ENCODE data around the gene LINC01488.
A peak's percentile ranks its signal among the peaks of the same experiment; 100 is the strongest.

Gene LINC01488

DNA sequence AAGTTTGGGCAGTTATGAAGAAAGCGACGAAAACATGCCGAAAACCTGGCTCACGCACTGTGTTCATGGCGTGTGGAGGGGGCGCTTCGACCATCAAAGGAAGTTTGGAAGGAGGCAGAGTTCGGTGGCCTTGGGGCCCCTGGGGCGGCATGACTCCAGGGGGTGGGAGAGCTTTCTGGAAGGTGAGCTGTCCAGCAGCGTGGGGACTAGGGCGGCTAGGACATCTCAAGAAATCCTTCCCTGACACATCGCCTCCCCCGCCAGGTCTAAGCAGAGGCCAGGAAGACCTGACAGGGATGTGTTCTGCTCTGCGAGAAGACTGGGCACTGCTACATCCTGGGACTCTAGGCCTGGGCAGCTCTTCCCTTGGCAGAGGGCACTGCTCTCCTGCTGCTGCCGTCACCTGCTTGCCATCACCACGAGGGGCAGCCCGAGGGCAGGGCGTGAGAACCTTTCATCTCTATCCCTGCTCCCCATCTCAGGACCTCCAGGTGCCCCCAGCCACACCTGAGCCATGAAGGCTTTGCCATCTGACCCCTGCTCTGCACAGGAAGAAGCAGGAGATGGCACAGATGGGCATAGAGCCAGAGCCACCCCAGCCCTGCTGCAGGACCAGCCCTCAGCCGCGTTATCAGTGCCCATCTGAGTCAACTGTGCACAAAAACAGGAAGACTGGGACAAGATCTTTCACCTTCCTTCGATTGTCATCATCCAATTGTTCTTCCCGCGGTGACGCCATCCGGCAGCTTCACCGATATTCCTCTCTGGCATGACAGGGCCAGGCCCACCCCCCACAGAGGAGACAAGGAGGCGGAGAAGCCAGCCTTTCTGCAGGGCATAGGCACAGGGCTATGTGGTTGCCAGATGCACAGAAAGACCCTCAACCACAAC is 12.7 kb downstream of the LINC01488 start:
- DNase-seq (ENCODE audit: low read depth), result no peak

DNA sequence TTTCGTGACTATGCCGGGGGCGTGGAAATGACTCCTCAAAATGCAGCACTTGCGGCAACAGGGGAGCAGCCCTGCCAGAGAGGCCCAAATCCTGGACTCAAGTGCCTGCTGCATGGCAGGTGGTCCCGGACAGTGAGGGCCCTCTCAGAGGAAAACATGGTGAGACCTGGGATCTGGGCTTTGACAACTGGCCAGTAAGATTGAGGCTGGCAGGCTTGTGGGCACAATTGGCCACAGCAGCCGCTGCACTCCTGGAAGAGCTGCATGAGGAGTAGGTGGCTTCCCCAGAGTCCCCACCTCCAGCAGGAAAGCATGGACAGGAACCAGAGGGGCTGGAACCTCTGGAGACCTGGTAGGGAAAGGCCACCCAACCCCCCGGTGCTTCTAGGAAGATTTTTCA is 13.4 kb downstream of the LINC01488 start:
- DNase-seq (ENCODE audit: low read depth), result no peak

DNA sequence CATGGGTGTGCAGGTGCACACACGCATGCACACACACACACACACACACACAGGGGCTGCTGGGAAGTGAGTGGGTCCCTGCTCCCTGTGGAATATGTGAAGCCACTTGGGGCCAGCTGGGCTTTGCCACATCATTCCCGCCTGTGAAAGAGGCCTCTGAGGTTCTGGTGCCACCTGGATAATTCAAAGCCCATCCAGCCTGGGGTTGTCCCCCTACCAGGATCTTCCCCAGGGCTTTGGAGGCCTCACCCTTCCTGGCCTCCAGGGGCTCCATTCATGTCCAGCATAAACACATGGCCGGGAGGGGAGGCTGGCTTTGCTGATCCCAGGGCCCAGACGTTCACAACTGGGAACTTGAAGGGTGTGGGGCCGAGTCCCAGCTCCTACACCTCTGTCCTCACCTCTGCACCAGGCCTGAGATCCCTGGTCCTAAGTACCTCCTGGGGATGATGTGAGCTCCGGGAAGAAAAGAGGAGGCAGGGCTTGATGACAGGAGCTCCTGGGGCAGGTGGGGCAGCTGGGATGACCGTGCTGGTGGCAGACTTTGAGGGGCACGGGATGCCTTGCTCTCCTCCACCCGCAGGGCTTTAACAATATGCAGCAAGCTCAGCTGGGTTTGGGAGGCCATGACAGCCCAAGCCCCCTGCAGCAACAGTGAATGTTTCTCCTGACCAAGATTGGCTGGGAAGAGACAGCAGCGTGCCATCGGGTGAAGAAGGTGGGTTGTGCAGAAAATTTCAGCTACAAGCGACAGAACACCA is 14.2 kb downstream of the LINC01488 start:
- no peak for DNase-seq (ENCODE audit: low read depth)

DNA sequence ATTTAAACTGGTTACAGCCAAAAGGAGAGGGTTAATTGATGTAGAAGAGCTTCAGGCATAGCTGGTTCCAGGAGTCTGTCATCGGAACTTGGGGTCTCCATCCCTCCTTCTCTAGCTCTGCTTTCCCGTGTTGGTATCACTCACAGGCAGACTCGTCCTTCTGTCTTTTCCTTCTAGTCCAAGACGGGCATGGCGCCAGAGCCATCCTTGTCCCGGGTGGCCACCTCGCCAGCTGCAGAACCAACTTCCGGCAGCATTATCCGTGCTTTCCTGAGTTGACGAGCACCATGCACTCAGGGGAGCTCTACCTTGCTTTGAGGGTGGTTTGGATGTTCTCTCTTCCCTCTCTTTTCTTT is 14.7 kb downstream of the LINC01488 start:
- DNase-seq (ENCODE audit: low read depth), result no peak

DNA sequence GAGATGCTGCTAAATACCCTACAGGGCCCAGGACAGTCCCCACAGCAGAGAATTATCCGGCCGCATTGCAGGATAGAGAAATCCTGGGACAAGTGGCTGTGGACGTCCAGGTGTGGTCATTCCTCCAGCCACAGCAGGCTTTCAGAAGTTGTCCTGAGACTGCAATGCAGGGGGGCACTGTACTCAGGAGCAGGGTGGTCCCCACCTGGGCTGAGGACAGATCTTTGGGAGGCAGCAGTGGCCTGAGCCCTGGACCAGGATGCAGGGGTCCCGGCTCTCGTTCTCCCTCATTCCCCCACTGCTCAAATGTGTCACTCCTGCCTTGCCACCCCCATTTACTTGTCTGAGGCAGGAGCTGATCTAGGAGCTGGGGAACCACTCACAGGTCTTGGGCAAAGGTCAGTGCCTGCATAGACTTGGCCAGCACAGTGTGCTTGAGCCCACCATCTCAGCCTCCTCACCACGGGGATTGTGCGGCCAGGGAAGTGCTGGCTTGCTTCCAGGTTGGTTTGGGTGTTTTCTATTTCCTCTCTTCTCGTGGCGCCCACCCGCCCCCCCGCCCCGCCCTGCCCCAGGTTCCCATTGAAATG is 15.3 kb downstream of the LINC01488 start:
- DNase-seq (ENCODE audit: low read depth), result no peak

DNA sequence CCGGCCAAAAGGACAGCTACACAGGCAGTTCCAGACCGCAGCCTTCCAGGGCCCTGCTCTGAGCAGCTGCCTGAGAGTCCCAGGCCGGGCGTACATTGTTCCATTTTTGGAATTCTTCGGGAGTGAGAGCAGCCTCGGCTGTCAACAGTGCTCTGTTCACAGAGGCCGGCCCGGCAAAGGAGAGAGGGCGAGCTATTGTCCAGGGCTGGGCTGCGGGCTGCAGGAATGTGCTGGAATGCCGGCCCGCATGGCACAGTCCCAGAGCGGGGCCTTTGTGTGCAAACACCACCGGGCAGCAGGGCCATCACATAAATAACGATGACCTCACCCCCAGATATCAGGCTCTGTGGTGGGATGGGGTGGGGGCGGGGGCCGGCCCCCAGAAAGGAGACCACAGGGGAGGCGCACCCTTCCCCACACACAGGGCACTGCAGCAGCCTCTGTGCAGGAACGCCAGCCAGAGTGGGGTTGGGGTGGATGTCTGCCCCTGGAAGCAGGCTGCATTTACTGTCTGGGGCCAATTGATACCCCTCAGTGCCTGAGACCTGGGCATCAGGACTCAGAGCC is 15.8 kb downstream of the LINC01488 start:
- DNase-seq (ENCODE audit: low read depth), result peak; percentile 97

DNA sequence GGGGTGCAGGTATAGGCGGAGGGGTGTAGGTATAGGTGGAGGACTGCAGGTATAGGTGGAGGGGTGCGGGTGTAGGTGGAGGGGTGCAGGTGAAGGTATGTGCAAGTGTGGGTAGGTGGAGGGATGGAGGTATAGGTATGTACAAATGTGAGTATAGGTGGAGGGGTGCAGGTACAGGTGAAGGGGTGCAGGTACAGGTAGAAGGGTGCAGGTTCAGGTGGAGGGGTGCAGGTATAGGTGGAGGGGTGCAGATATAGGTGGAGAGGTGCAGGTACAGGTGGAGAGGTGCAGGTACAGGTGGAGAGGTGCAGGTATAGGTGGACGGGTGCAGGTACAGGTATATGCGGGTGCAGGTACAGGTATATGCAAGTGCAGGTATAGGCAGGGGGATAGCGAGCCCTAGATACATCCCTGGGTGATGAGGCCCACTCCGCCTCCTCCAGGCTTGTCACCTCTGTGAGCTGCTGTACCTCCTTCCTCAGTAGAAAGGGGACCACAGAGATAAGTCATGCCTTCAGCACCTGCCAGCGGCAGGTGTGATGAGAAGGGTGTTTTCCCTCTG is 17.2 kb downstream of the LINC01488 start:
- peak; percentile 13 for DNase-seq (ENCODE audit: low read depth)

DNA sequence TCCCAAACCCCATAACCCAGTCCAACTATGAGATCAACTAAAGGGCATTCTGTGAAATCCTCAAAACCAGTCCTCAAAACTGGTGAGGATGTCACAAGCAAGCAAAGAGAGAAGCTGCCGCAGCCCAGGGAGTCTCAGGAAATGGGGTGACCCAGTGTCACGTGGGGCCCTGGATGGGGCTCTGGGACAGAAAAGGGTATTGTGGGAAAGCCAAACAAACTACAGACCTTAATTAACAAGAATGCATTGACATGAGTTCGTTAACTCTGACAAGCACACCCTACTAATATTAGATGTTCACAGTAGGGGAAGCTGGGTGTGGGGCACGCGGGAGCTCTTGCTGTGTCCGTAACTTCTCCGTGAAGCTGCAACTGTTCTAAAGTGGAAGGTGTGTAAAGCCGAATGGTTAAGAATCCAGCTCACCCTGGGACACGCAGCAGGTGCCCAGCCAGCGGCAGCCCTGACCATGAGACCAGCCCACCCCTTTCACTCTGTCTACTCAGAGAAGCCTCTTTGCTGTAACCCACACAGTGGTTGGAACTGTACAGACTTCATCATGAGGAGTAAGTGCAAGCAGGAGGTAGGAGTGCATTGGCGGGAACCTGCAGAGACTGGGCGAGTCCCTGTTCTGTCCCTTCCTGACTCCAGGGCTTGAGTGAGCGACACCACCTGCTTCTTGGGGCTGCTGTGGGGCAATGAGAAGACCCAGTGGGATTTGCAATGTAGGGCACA is 17.9 kb downstream of the LINC01488 start:
- peak; percentile 10 for DNase-seq (ENCODE audit: low read depth)

DNA sequence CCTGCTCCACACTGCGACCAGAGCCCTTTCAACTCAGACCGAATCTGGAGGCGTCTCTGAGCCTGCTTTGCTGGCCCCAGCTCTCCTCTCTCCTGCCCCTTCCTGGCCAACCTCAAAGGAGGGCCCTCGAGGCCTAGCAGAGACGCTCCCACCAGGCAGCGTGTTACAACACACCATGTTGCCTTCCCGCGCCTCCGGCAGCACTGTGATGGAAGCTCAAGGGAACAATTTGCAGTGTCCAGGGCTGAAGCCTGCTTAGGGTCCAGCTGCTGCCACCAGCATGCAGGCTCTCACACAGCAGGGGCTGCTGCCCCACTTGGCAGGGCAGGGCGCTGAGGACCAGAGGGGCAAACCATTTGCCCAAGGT is 18.4 kb downstream of the LINC01488 start:
- no peak for DNase-seq (ENCODE audit: low read depth)

DNA sequence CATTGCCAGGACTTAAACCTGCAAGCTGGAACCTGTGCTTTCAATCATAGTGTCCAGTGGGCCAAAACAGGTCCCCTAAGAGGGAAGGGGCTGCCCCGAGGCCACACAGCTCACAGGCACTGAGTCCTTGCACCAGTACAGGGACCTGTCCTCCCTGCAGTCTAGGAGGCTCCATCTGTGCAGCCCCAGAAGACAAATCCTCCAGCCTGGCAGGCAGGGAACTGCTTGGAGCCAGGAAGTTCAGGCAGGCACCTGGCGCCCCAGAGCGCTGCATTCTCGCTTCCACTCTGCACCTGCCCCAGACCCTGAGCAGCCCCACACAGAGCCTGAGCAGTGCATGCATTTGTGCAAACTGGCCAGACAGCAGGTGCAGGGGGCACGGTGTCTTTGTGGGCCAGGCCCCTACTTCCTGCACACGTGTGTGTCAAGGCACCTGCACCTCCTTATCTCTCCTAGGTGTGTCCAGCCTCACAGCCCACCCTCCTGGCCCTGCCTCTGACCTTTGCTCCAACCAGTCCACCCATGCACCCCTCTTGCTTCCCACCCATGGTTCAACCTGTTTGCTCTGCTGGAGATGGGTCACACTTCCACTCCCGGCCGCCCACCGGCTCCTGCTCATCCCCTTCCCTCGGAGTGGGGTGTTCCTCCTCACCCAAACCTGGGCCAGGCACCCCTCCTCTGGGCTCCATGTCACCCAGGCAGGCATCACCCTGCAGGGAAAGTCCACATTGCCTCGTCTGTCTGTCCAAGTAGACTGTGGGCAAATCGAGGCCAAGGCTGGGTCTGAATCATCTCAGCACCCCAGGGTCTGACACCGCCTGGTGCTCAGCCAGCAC is 19.0 kb downstream of the LINC01488 start:
- no peak for DNase-seq (ENCODE audit: low read depth)

DNA sequence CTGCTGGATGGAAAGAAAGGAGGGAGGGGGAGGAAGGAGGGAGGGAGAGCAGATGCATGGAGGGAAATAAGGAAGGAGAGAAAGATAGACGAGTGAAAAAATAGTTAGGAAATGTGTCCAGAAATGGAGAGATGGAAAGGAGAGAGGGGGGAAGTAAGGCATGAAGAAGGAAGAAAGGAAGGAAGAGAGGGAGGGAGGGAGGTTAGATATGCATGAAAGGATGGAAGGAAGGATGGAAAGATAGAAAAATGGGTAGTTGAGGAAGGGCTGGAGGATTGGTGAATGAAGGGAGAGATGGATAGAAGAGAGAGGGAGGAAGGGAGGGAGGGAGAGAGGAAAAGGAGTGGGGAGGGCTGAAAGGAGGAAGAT is 19.6 kb downstream of the LINC01488 start:
- DNase-seq (ENCODE audit: low read depth), result no peak

DNA sequence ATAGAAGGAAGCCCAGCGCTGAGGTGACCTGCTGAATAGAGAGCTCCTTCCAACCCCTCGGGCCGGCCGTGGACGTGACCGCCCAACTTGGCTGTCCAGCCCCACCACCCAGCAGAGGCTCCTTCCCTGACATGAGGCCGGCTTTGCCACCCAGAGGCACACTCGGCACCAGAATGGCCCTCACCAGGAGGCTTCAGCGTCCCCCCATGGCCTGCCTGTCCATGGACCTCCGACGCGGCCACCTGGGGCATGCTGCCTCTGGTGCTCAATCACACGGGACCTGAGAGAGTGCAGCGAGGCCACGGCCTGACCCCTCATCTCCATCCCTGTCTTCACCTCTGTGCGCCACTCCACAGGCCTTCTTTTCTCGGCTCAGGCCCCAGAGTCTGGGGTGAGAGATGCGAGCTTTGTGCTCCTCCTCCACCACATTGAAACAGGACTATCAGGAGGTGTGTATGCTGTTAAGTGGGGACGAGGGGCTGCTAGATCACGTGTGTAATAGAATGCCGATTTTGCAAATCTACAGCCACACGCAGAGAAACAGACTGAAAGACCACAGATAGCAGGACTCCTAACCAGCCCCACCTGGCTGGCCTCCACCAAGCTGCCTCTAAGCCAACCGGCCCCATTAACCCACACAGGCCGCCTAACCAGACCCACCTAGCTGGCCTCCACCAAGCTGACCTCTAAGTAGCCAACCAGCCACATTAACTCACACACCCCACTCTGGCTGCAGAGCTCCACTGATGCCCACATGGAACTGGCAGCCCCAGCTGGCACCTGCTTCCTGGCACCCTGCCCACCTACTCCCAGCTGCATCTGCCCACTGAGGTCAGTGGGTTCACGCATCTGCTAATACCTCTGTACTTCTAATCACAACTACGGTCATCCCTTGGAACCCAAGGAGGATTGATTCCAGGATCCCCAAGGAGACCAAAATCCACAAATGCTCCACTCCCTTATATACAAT is 20.7 kb downstream of the LINC01488 start:
- DNase-seq (ENCODE audit: low read depth), result no peak

DNA sequence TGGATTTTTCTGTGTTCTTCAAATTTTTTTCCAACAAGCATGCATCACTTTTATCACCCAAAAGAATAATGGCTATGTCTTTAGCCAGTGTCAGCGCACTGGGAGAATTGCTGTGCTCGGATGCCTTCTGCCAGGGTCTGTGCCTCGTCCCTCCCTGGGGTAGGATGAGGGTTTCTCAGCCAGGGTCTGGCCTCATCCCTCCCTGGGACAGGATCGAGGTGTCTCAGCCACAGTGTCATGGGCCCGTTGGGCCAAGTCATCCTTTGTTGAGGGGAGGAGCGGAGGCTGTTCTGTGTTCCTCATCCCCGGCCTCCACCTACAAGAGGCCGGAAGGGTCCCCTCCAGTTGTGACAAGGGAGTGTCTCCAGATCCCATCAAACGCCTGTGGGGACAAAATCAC is 22.7 kb downstream of the LINC01488 start:
- DNase-seq (ENCODE audit: low read depth), result no peak

DNA sequence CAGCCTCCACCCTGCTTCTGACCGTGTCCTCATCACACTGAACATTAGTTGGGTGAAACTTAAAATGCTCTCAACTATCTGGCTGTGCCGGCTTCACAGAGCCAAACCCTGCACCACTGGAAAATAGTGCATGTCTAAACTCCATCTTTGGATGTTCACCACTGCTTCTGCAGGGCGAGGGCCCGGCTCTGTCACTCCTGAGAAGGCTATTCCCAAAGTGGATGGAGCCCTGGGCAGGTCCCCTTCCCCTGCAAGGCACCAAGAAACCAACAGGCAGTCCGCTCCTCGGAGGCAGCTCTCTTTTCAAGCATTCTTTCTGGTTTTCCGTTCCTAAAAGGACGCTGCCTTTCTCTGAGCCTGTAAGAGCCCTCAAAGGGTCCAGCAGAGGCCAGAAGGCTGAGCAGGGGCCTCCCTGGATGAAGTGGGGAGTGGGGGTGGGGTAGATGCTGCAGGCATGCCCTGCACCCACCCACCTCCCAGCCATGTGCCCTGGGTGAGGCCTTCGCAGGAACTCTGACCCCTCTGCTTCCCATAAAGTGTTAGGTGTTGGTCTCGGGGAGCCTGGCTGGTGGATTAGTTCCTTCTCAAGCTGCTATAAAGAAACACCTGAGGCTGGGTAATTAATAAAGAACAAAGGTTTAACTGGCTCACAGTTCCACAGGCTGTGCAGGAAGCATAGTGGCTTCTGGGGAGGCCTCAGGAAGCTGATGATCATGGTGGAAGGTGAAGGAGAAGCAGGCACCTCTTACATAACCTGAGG is 23.3 kb downstream of the LINC01488 start:
- no peak for DNase-seq (ENCODE audit: low read depth)

DNA sequence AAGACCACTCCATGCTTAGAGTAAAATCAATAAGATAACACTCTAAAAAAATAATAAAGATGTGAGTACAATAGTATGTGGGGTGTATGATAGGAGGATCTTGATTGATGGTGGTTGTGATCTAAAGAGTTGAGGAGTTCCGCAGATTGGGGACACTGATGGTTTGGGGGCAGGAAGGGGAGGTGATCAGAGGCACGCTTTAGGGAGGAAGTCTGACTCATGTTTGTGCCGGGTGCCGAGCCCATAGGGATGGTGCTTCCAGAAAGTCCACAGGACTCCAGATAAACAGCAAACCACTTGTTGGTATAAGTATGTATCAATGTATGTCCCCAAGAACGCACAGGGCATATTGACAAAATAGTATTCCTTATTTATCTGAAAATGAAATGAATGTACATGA is 27.5 kb downstream of the LINC01488 start:
- peak; percentile 25 for DNase-seq (ENCODE audit: low read depth)

DNA sequence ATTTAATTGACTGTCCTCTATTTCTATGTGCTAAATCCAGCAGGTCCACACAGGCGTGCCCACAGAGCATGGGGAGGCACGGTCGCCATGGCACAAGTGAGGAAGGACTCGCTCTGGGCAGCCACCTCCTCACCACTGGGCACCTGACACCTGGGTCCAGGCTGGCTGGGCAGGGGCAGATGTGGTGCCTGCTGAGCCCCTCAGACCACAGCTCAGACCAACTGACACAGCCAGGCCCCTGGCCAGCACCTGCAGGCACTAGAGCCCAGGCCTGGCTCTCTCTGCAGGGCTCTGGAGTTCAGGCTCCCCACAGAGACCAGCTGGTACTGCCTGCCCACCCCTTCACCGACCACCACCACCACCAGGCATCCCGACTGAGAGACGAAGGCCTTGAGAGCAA is 27.9 kb downstream of the LINC01488 start:
- no peak for DNase-seq (ENCODE audit: low read depth)

DNA sequence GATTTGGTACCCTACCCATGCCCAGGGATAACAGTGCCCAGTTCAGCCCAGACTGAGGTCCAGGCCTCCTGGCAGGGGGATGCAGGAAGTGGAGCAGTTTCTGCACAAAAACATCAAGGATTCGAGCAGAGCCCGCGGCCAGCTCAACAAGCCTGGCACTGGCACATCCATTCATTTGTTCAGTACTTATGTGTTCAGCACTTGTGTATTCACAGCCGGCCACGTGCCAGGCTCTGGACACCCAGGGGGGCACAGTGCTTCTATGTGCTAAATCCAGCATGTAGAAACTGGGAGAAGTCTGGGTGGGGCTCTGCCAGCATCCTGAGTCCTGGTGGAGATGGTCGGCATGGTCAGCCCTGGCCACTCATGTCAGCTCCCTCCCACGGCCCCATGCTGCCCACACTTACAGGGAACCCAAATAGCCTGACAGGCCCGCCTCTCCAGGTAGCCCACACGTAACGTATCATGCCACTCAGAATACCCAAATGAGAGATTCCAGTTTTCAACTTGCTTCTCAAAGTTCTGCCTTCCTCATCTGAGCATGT is 28.5 kb downstream of the LINC01488 start:
- no peak for DNase-seq (ENCODE audit: low read depth)

DNA sequence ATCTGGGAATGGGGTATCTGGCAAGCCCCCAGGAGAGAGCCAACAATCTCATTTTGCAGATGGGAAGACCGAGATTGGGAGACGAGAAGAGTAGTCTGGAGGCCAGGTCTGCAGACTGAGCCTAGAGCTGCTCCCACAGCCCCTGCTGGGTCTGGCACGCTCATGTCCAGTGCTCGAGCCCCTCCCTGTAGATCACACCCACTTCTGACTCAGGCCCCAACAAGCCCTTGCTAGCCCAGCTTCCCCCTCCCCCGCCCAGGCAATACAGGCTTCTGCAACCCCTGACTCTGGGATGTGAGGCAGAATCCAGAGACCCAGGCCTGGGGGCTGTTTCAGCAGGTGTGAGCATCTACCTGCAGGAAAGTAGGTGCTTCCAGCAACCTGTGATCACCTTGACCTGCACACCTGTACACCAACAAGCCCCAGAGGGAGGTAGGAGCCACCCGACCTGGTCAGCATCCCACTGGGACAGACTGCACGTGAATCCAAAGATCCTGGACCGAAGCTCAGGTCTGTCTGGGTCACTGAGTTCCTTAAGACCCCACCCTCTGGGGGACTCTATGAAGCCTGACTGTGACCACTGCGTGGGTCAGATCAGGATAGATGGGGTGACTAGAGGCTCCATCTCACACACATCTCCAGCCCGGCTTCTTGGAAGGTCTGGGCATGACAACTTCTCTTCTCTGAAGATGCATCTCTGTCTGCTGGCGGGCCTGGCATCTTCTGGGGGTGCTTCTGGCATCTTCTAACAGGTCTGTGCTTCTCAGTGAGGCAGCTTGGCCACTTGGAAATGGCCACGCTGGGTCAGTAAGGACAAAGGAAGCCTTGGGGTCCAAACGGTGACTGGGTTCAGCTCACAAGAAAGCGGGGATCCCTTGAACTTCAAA is 29.3 kb downstream of the LINC01488 start:
- DNase-seq (ENCODE audit: low read depth), result peak; percentile 54

Data from ELR (cell line).